GM18870 (cell line): ENCODE measurements around the gene RPS26.
A peak's percentile ranks its signal among the peaks of the same experiment; 100 is the strongest.
"Not testable (repeated sequence)": the region's sequence is repeated elsewhere in the genome, so short reads cannot be mapped to it uniquely, and the experiment has no call there.

Experiments used
- ATAC-seq: cut with Tn5 transposase; IDR thresholded peaks from one replicate; pipeline ENCODE4 v1.9.1; 2021; ENCODE audit warnings: moderate library complexity; ENCODE audit not compliant: unreplicated experiment

Gene RPS26

DNA sequence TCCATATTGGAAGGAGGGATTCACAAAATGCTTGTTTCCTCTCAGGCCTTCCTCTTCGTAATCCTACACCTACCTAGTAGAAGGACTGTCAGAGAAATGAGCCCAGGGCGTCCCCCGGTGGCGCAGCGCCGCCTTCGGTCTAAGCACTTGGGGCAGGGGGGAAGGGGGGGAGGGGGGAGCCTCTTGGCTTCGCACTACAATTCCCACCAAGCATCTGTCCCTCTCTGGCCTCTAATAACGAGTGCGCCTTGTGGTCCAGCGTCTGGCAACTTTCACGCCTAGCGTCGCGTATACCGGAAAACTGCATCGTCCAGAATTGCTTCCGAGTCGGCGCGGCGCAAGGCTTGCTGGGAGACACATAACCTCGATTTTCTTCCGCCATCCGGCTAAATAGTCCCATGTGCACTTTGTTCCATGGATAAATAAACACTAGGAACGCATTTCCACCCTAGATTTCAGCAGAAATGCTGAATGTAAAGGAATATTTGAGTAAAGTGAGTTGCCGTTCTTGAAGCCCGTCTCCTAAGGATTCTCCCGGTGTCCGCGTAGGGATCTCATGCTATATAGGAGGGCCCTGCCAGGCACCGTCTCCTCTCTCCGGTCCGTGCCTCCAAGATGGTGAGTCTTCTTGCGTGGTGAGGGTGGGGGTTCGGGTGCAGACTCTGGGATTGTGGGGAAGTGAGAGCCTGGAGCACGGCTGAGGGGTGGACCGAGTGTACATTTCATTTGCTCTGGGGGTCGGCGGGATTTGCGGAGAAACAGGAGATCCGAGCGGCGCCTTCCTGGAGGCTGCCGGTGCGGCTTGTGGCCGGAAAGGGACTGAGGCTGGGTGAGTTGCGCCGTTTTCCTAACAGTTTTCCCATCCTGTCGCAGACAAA is at the start of gene RPS26:
Gene RPS26 (plus strand): TSS at position 367 of the 878 bp plus-strand sequence. CDS start 249 bp downstream, at position 616.
- ATAC-seq, result peak; percentile 92

DNA sequence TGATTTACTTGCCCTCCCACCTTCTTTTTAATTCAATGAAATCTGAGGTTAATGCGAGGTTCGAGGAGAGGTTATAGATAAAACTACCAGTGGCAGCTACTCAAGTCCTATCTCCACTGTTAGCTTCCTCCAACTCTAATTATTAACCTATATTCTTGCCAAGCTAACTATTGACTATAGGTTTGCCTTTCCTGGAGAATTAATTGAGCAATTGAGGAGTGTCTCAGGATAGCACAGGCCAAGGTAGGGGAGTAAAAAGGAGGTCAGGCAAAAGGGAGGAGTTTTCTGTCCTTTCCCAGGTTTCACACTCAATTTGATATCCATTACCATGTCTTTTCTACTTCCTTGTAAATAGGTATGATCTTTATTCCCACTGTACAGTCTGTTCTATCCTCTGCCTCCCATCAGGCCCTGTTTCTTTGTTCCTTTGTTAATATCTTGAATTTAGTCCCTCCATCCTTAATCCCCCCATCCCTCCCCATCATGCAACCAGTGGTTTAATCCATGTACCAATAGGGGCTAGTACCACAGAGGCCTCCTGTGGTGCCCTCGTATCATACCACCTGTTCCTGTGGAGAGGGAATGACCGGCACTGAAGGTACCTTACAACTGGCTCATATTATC is 48.4 kb upstream of the RPS26 start:
- no peak for ATAC-seq

- ATAC-seq, result no peak
Observed at GRCh38 chr12:55995366-55995765, 46.4 kb upstream of the RPS26 start.

DNA sequence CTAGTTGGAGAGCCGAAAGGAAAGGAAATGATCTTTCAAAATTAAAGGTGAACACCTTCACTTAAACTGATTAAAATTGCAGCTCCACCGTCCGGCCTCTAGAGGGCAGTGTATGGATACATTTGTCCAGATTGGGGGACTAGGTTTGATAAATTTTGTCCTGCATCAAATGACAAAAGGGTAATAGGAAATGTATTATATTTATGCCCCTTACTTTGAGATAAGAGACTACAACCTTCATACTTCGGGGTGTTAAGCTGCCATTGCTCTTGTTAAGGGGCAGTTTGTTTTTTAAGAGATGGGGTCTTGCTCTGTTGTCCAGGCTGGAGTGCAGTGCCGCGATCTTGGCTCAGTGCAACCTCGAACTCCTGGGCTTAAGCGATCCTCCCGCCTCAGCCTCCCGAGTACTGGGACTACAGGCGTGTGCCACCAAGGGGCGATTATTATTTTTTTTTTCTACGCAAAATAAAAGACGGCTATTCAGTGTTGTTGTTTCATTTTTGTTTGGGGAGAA is 45.5 kb upstream of the RPS26 start:
- no peak for ATAC-seq

- ATAC-seq, result peak; percentile 97
Observed at GRCh38 chr12:55996715-55997534, 44.8 kb upstream of the RPS26 start, which contains the start of gene SUOX. SUOX (plus strand) TSS chr12:55997276; CDS start chr12:56002222, 4,946 bp downstream.

GRCh38 chr12:55997535-55997859 is 44.2 kb upstream of the RPS26 start:
- ATAC-seq, result no peak

DNA sequence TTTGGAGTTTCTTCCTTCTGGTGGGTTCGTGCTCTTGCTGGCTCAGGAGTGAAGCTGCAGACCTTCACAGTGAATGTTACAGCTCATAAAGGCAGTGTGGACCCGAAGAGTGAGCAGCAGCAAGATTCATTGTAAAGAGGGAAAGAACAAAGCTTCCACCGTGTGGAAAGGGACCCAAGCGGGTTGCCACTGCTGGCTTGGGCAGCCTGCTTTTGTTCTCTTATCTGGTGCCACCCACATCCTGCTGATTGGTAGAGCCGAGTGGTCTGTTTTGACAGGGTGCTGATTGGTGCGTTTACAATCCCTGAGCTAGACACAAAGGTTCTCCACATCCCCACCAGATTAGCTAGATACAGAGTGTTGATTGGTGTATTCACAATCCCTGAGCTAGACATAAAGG is 42.2 kb upstream of the RPS26 start:
- not testable (repeated sequence) for ATAC-seq

- ATAC-seq, result not testable (repeated sequence)
Observed at GRCh38 chr12:55999999-56000540, 41.6 kb upstream of the RPS26 start.

DNA sequence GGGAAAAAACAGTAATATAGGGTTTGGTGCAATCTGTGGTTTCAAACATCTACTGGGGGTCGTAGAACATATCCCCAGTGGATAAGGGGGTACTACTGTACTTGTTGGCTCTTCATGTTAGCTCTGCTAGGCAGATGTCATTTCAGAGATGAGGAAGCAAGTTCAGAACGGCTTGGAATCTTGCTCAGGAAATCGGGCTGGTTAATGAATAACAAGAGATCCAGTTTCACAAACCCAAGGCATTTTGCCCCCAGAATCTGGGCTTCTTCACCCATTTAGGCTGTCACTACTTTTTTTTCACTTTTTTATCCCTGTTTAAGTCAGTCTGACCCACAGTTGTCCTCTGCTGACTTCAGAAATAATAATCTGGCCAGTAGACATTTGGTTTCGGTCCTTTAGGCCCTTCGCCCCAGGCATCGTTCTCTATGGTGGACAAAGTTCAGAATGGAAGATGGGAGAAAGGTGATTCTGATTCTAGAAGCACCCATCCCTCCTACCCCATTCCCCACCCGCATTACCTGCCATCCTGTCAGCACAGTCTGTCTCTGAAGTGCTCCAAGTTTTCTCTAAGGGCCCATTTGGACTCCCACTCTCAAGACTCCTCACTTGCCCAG is 40.1 kb upstream of the RPS26 start:
- ATAC-seq, result no peak

- not testable (repeated sequence) for ATAC-seq
Observed at GRCh38 chr12:56003376-56003775, 38.3 kb upstream of the RPS26 start.

DNA sequence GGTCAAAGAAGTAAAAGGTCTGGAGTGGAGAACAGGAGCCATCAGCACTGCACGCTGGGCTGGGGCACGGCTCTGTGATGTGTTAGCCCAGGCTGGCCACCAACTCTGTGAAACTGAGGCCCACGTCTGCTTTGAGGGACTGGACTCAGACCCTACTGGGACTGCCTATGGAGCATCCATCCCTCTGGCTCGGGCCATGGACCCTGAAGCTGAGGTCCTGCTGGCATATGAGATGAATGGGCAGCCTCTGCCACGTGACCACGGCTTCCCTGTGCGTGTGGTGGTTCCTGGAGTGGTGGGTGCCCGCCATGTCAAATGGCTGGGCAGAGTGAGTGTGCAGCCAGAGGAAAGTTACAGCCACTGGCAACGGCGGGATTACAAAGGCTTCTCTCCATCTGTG is 37.5 kb upstream of the RPS26 start:
- ATAC-seq, result no peak

GRCh38 chr12:56007564-56008559 is 33.9 kb upstream of the RPS26 start:
- no peak for ATAC-seq

GRCh38 chr12:56010111-56010570 is 31.6 kb upstream of the RPS26 start:
- ATAC-seq, result no peak

DNA sequence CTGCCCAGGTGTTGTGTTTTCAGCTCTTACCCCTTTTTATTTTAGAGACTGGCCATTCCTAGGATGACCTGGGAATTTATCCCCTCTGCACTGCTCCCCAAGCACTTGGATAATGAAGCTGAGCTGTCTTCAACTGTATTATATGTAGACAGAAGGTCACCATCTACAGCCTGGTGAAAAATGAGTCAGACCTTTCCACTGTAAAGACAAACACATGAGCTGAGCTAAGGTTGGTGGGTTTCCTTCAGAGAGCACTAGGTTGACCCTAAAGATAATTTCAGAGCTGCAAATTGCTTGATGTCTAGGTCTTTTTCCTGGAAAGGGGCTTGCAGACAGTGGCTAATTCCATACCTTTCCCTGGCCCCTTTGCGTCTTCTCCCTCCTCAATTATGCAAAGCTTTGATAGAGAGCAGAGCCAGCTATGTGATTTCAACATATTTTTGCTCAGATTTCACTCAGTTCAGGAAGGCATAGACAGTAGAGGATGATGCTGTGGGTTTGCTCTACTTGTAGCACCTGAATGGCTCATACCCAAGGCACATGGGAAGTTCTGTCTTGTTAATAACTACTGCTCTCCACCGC is 30.1 kb upstream of the RPS26 start:
- no peak for ATAC-seq

- ATAC-seq, result no peak
Observed at GRCh38 chr12:56013482-56013881, 28.2 kb upstream of the RPS26 start.

GRCh38 chr12:56014205-56014604 is 27.5 kb upstream of the RPS26 start:
- ATAC-seq, result no peak

- ATAC-seq, result no peak
Observed at GRCh38 chr12:56017181-56017580, 24.5 kb upstream of the RPS26 start.

- ATAC-seq, result no peak
Observed at GRCh38 chr12:56018356-56018755, 23.4 kb upstream of the RPS26 start.
